HEK293 (cell line): ENCODE results near the gene HES7.

ENCODE experiments used
- GLI2 ChIP-seq: fragments of 450-650 bp; formaldehyde crosslinking; IDR thresholded peaks from 2 replicates; pipeline ENCODE4; 2017; ENCODE audit warnings: missing biosample characterization, missing genetic modification characterization, low read depth, borderline replicate concordance
- HOXC10 ChIP-seq: sonication (generic); formaldehyde crosslinking; IDR thresholded peaks from 2 replicates; pipeline ENCODE4 v1.8.1; 2023; ENCODE audit warnings: mild to moderate bottlenecking, missing genetic modification reagents
- KLF17 ChIP-seq: fragments of 450-650 bp; formaldehyde crosslinking; IDR thresholded peaks from 2 replicates; pipeline ENCODE4 v1.5.1; 2016; ENCODE audit warnings: missing biosample characterization, missing genetic modification characterization
- RBAK ChIP-seq: fragments of 450-650 bp; formaldehyde crosslinking; IDR thresholded peaks from 2 replicates; pipeline ENCODE4 v1.5.1; 2016; ENCODE audit warnings: missing biosample characterization, missing genetic modification characterization
- SETDB1 ChIP-seq: IDR thresholded peaks from one replicate; pipeline ENCODE4 v1.6.1; 2017; ENCODE audit warnings: mild to moderate bottlenecking, low read length, moderate library complexity, mixed read lengths; ENCODE audit not compliant: insufficient read length
- TRIM28 ChIP-seq: IDR thresholded peaks from 2 replicates; pipeline ENCODE4 v1.6.1; 2011; ENCODE audit warnings: low read length, control low read depth, borderline replicate concordance
- ZFHX2 ChIP-seq: fragments of 450-650 bp; formaldehyde crosslinking; conservative IDR thresholded peaks from 2 replicates; pipeline ENCODE4 v1.5.1; 2016; ENCODE audit warnings: missing biosample characterization, missing genetic modification characterization
- ZIC2 ChIP-seq: fragments of 450-650 bp; formaldehyde crosslinking; IDR thresholded peaks from 2 replicates; pipeline ENCODE4 v1.5.1; 2016; ENCODE audit warnings: missing biosample characterization, missing genetic modification characterization
- ZNF121 ChIP-seq: fragments of 450-650 bp; formaldehyde crosslinking; IDR thresholded peaks from 2 replicates; pipeline ENCODE4 v1.5.1; 2016; ENCODE audit warnings: missing biosample characterization, missing genetic modification characterization
- ZNF132 ChIP-seq: fragments of 450-650 bp; formaldehyde crosslinking; IDR thresholded peaks from 2 replicates; pipeline ENCODE4 v1.5.1; 2017; ENCODE audit warnings: missing biosample characterization, missing genetic modification characterization, borderline replicate concordance
- ZNF146 ChIP-seq: fragments of 450-650 bp; formaldehyde crosslinking; IDR thresholded peaks from 2 replicates; pipeline ENCODE4 v1.5.1; 2016; ENCODE audit warnings: missing biosample characterization, missing genetic modification characterization
- ZNF202 ChIP-seq: fragments of 450-650 bp; formaldehyde crosslinking; IDR thresholded peaks from 2 replicates; pipeline ENCODE4 v1.5.1; 2016; ENCODE audit warnings: missing biosample characterization, missing genetic modification characterization, borderline replicate concordance
- ZNF302 ChIP-seq: fragments of 450-650 bp; formaldehyde crosslinking; IDR thresholded peaks from 2 replicates; pipeline ENCODE4 v1.5.1; 2016; ENCODE audit warnings: missing biosample characterization, missing genetic modification characterization, low read depth
- ZNF37A ChIP-seq: fragments of 450-650 bp; IDR thresholded peaks from 2 replicates; pipeline ENCODE4 v1.5.1; 2018; ENCODE audit warnings: missing biosample characterization, missing genetic modification characterization
- ZNF423 ChIP-seq: fragments of 450-650 bp; formaldehyde crosslinking; IDR thresholded peaks from 2 replicates; pipeline ENCODE4 v1.5.1; 2016; ENCODE audit warnings: missing biosample characterization, missing genetic modification characterization
- ZNF426 ChIP-seq: fragments of 450-650 bp; formaldehyde crosslinking; IDR thresholded peaks from 2 replicates; pipeline ENCODE4 v1.5.1; 2017; ENCODE audit warnings: missing biosample characterization, missing genetic modification characterization, mild to moderate bottlenecking, inconsistent platforms, moderate library complexity
- ZNF449 ChIP-seq: fragments of 450-650 bp; formaldehyde crosslinking; IDR thresholded peaks from 2 replicates; pipeline ENCODE4 v1.5.1; 2017; ENCODE audit warnings: missing biosample characterization, mild to moderate bottlenecking, missing genetic modification characterization, moderate library complexity
- ZNF488 ChIP-seq: fragments of 450-650 bp; formaldehyde crosslinking; IDR thresholded peaks from 2 replicates; pipeline ENCODE4 v1.5.1; 2016; ENCODE audit warnings: missing biosample characterization, missing genetic modification characterization
- ZNF501 ChIP-seq: fragments of 450-650 bp; formaldehyde crosslinking; IDR thresholded peaks from 2 replicates; pipeline ENCODE4 v1.5.1; 2016; ENCODE audit warnings: missing biosample characterization, missing genetic modification characterization
- ZNF514 ChIP-seq: fragments of 450-650 bp; formaldehyde crosslinking; IDR thresholded peaks from 2 replicates; pipeline ENCODE4 v1.5.1; 2016; ENCODE audit warnings: missing biosample characterization, missing genetic modification characterization
- ZNF600 ChIP-seq: fragments of 450-650 bp; formaldehyde crosslinking; IDR thresholded peaks from 2 replicates; pipeline ENCODE4 v1.5.1; 2016; ENCODE audit warnings: missing biosample characterization, missing genetic modification characterization
- ZNF658 ChIP-seq: fragments of 450-650 bp; formaldehyde crosslinking; IDR thresholded peaks from 2 replicates; pipeline ENCODE4; 2016; ENCODE audit warnings: missing biosample characterization, missing genetic modification characterization
- ZNF670 ChIP-seq: fragments of 450-650 bp; formaldehyde crosslinking; IDR thresholded peaks from 2 replicates; pipeline ENCODE4 v1.5.1; 2016; ENCODE audit warnings: missing biosample characterization, missing genetic modification characterization, low read depth
- ZNF701 ChIP-seq: fragments of 450-650 bp; formaldehyde crosslinking; IDR thresholded peaks from 2 replicates; pipeline ENCODE4 v1.5.1; 2016; ENCODE audit warnings: missing biosample characterization, missing genetic modification characterization
- ZNF707 ChIP-seq: fragments of 450-650 bp; formaldehyde crosslinking; IDR thresholded peaks from 2 replicates; pipeline ENCODE4 v1.5.1; 2016; ENCODE audit warnings: missing biosample characterization, missing genetic modification characterization
- ZNF830 ChIP-seq: fragments of 450-650 bp; IDR thresholded peaks from 2 replicates; pipeline ENCODE4 v1.5.0; 2018; ENCODE audit warnings: missing biosample characterization, missing genetic modification characterization, low read depth, mild to moderate bottlenecking, moderate library complexity
- ZSCAN18 ChIP-seq: fragments of 450-650 bp; formaldehyde crosslinking; IDR thresholded peaks from 2 replicates; pipeline ENCODE4 v1.5.1; 2016; ENCODE audit warnings: missing biosample characterization, missing genetic modification characterization
- TF ChIP-seq, protein P1 (sequence below): fragments of 450-650 bp; formaldehyde crosslinking; optimal IDR thresholded peaks from 2 replicates; pipeline ENCODE3; 2016; ENCODE audit warnings: missing biosample characterization, mild to moderate bottlenecking, missing genetic modification characterization
- TF ChIP-seq, protein P2 (sequence below): fragments of 450-650 bp; formaldehyde crosslinking; IDR thresholded peaks from 2 replicates; pipeline ENCODE4 v1.5.1; 2016; ENCODE audit warnings: missing biosample characterization, missing genetic modification characterization, low read depth

HES7 gene

DNA sequence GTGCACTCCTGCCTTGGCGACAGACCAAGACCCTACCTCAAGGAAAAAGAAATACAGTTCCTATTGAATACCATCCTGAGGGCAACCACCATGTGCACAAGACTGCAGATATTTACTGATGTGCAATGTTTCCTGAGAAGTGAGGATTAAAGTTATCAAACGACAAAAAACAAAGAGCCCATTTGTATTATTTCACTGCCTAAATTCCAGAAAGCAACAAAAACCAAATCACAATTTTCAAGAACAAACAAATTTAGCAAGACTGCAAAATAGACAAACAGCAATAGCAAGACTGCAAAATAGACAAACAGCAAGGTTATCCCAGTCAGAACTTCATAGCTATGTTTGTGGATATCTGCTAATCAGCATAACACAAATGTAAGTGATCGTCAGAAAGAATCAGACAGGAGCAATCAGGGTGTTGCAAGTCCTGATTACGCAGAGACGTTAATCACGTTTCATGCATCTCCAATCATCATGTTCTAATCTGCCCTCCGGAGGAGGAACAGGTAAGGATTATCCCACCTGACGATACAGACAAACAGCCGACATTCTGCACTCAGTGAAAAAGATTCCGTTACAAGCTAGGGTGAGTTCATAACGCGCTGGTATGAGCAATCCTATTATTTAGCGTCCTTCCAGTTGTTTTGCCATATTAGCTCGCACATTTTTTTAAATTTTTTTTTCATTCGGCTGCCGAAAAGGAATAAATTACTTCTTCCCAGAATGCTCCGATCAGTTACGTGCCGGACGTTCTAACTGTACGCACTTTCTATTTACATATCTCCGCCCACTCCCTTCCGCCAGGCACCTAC, 49.4 kb upstream of the HES7 start (continued):
- TF ChIP-seq ZNF658 (tag by site-specific recombination) = no peak
- peak; percentile 97 for TF ChIP-seq ZNF600 (tag by site-specific recombination)
- TF ChIP-seq ZNF302 (tag by site-specific recombination) = no peak
- TF ChIP-seq GLI2 = 0 out of 2 replicates have a peak, but pooled peaks have one; percentile 59
- no peak for TF ChIP-seq ZNF701 (tag by site-specific recombination)
- peak; percentile 16 for TF ChIP-seq SETDB1
- TF ChIP-seq, protein P1, sequence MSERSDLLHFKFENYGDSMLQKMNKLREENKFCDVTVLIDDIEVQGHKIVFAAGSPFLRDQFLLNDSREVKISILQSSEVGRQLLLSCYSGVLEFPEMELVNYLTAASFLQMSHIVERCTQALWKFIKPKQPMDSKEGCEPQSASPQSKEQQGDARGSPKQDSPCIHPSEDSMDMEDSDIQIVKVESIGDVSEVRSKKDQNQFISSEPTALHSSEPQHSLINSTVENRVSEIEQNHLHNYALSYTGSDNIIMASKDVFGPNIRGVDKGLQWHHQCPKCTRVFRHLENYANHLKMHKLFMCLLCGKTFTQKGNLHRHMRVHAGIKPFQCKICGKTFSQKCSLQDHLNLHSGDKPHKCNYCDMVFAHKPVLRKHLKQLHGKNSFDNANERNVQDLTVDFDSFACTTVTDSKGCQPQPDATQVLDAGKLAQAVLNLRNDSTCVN (tag by site-specific recombination) = peak; percentile 34
- TF ChIP-seq ZFHX2 (tag by site-specific recombination) = peak; percentile 42; the same call in 1 of the 2 replicates
- TF ChIP-seq ZNF423 (tag by site-specific recombination) = no peak
- no peak for TF ChIP-seq ZNF121 (tag by site-specific recombination)
- TF ChIP-seq ZNF707 (tag by site-specific recombination) = no peak
- no peak for TF ChIP-seq ZNF202 (tag by site-specific recombination)
- peak; percentile 86; the same call in 1 of the 2 replicates for TF ChIP-seq TRIM28
- TF ChIP-seq HOXC10 (CRISPR knock-in tag) = no peak
- TF ChIP-seq ZNF426 (tag by site-specific recombination) = no peak
- TF ChIP-seq ZSCAN18 = peak; percentile 95
- no peak for TF ChIP-seq ZIC2 (tag by site-specific recombination)
- peak; percentile 68 for TF ChIP-seq ZNF146 (tag by site-specific recombination)
- no peak for TF ChIP-seq ZNF670 (tag by site-specific recombination)
- TF ChIP-seq ZNF449 (tag by site-specific recombination) = no peak
- no peak for TF ChIP-seq ZNF37A (tag by site-specific recombination)
- TF ChIP-seq KLF17 (tag by site-specific recombination) = peak; percentile 83
- no peak for TF ChIP-seq ZNF830 (tag by site-specific recombination)
- no peak for TF ChIP-seq ZNF514 (tag by site-specific recombination)
- TF ChIP-seq, protein P2, sequence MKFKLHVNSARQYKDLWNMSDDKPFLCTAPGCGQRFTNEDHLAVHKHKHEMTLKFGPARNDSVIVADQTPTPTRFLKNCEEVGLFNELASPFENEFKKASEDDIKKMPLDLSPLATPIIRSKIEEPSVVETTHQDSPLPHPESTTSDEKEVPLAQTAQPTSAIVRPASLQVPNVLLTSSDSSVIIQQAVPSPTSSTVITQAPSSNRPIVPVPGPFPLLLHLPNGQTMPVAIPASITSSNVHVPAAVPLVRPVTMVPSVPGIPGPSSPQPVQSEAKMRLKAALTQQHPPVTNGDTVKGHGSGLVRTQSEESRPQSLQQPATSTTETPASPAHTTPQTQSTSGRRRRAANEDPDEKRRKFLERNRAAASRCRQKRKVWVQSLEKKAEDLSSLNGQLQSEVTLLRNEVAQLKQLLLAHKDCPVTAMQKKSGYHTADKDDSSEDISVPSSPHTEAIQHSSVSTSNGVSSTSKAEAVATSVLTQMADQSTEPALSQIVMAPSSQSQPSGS (tag by site-specific recombination) = peak; percentile 56
- TF ChIP-seq ZNF488 = no peak
- TF ChIP-seq ZNF501 = peak; percentile 92
- no peak for TF ChIP-seq RBAK (tag by site-specific recombination)
- no peak for TF ChIP-seq ZNF132 (tag by site-specific recombination)
